ENCODE measurements around the gene PRSS50.

Gene PRSS50

GRCh38 chr3:46668591-46668990 is 49.1 kb downstream of the PRSS50 start:
- TF ChIP-seq ZNF274 (IDR thresholded peaks at IDR 0.05; ENCODE audit: low read depth, low read length), result no peak
- no peak overlapping the region for H3K4me3 ChIP-seq (ENCODE audit: low read length)

GRCh38 chr3:46668116-46668515 is 49.6 kb downstream of the PRSS50 start:
- TF ChIP-seq ZNF274 (IDR thresholded peaks at IDR 0.05; ENCODE audit: low read depth, low read length), result no peak
- H3K4me3 ChIP-seq (ENCODE audit: low read length), result no peak overlapping the region

DNA sequence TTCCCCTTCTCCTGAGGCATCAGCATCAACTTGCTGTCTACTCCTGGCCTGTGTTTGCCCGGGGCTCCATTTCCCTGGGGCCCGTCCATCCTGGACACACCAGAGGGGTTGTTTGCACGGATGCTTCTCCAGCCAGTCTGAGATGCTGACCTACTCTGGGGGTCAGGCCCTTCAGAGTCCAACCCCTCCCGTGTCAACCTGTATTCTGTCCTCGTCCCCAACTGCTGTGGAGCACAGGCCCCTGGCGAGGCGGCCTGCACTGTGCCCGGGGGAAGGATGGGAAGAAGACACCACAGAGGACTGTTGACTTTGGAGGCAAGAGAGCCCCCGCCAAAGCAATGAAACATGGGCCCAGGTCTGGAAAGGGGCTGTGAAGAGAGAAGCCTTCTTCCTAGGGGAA is 50.0 kb downstream of the PRSS50 start:
- no peak overlapping the region for H3K4me3 ChIP-seq (ENCODE audit: low read length)
- TF ChIP-seq ZNF274 (IDR thresholded peaks at IDR 0.05; ENCODE audit: low read depth, low read length), result no peak

GRCh38 chr3:46667061-46667621 is 50.5 kb downstream of the PRSS50 start:
- no peak overlapping the region for H3K4me3 ChIP-seq (ENCODE audit: low read length)
- no peak for TF ChIP-seq ZNF274 (IDR thresholded peaks at IDR 0.05; ENCODE audit: low read depth, low read length)

- H3K4me3 ChIP-seq (ENCODE audit: low read length), result no peak overlapping the region
- TF ChIP-seq ZNF274 (IDR thresholded peaks at IDR 0.05; ENCODE audit: low read depth, low read length), result no peak
Observed at GRCh38 chr3:46666453-46666845, 51.2 kb downstream of the PRSS50 start.

- TF ChIP-seq ZNF274 (IDR thresholded peaks at IDR 0.05; ENCODE audit: low read depth, low read length), result no peak
- H3K4me3 ChIP-seq (ENCODE audit: low read length), result no peak overlapping the region
Observed at GRCh38 chr3:46665763-46666452, 51.8 kb downstream of the PRSS50 start.

DNA sequence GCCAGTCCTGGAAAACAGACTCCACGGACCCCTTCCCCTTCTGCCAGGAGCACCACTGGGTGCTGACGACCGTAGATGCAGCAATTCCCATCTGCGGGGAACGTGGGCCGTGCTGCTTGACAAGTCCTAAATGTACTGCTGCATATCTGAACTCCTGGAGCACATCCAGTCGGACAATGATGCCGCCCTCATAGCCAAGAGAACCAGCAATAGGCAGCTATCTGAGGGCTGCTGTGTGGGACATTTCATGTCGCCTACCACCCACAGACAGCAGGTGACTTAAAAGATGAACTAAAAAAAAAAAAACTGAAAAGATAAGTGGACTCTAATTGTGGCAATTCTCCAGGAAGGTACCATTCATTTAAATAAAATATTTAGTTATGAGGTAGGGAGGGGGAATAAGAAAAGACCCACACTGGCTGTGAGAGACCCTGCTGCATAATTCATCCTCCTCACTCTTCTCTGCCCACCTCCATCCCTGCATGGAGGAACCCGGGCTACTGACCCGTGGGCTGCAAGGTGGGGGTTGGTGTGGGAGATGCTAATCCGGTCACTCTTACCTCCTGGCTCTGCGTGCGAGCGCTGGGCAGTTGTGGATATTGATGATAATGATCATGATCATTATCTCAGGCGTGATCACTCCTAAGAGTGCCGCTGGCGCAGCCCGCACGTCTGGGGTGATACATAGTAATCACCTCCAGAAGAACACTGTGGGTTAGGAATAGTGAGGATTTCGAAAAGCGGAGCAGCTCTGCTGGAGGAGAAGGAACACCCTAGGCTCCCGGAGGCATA is 52.5 kb downstream of the PRSS50 start:
- H3K4me3 ChIP-seq (ENCODE audit: low read length), result no peak overlapping the region
- no peak for TF ChIP-seq ZNF274 (IDR thresholded peaks at IDR 0.05; ENCODE audit: low read depth, low read length)

DNA sequence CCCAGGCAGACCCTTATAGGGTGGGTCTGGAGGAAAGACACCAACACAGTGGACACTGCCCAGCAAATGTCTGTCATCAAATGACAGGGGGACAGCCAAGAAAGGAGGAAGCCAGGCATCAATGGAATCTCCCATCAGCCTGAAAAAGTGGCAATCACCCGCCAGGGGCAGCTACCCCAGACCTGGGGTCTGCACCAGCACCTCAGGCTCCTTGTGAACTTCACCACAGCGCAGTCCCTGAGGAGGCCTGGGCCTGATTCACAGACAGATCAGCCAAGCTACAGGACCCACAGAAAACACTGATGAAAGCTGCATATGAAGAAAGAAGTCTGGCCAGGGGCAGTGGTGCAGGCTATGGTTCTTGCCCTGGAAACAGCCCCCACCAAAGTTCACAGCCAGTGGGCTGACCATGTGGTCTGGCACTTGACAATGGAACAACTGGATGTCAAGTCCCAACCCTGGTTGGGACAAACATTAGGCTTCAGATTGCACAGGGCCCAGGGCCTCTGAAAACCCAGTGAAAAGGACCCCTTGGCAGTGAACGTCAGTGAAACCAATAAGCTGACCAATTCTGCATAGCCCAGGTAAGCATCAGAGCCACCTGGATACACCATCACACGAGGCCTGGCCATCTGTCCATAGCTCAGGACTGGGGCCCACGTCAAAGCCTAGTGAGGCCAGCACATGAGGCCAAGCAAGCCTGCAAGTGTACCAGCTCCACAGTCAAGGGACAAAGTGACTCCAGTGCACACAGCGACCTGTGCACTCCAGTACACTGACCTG is 53.3 kb downstream of the PRSS50 start:
- H3K4me3 ChIP-seq (ENCODE audit: low read length), result no peak overlapping the region
- TF ChIP-seq ZNF274 (IDR thresholded peaks at IDR 0.05; ENCODE audit: low read depth, low read length), result no peak

DNA sequence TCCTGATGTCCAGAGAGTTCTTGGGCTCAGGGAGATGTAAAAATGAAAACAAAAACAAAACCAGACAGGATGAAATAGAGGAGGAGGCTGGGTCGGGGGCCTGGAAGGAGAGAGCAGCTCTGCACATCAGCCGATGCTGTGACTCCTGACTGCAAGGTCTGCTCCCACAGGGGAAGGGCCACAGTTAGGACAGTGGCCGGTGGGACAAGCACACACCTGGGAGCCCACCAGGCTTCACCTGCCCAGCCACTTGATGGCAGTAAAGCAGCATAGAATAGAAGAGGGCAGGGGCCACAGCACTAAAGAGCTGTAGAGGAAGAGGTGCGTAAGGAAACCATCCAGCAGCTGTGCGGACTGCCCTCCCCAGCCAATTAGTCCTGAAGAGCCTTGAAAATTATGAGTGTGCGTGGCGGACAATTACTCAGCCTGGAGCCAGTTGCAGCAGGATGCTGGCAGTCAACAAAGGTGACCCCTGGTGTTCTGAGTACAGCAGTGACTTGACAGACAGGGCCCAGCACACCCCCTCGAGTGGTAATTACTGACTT is 54.0 kb downstream of the PRSS50 start:
- no peak overlapping the region for H3K4me3 ChIP-seq (ENCODE audit: low read length)
- no peak for TF ChIP-seq ZNF274 (IDR thresholded peaks at IDR 0.05; ENCODE audit: low read depth, low read length)

DNA sequence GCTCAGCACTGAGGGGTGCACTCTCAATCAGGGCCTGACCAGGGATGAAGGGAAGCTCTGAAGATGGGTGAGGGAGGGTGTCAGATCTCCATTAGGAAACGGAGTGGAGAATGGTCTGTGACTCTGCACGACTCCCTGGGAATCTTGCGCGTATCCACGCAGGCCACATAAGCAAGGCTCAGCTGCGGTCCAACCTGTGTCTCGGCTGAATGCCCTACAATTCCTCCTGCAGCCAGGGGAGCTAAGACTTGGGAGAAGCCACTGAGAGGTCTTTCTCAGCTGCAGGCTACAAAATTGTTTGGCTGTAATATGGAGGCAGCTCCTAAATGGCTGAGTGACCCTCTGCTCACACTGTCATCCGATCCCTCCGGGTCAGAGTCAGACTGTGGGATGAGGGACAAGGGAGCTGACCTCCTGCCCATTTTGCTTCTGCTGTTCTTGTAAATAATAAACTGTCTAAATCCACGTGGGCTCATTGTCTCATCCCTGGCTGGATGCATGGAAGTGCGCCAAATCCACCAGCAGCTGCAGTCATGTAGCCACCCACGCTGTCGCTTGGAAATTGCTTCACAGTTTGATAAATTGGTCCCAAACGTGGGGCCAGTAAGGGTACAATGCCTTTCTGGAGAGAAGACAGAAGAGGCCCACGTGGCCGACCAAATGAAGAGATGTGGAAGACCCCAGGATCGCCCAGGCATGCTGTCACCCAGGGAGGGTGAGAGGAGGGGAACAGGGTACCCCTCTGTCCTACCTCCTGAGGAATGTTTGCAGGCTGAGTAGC is 54.7 kb downstream of the PRSS50 start:
- no peak overlapping the region for H3K4me3 ChIP-seq (ENCODE audit: low read length)
- TF ChIP-seq ZNF274 (IDR thresholded peaks at IDR 0.05; ENCODE audit: low read depth, low read length), result no peak

Measured in GM08714 (cell line).